ENCODE data around the gene P3H2.

Gene P3H2

GRCh38 chr3:190031887-190032752, 88.6 kb downstream of the P3H2 start:
- TF ChIP-seq CTCF (IDR thresholded peaks at IDR 0.05; ENCODE audit: low read depth, low read length) (no peak), POLR2A (IDR thresholded peaks at IDR 0.05; ENCODE audit: extremely low read depth, insufficient read length) (no peak), MAX (IDR thresholded peaks at IDR 0.05; ENCODE audit: low read depth, low read length) (no peak), MYC (IDR thresholded peaks at IDR 0.05; ENCODE audit: low read depth, low read length) (no peak)
- no peak overlapping the region for H3K4me3 ChIP-seq (ENCODE audit: low read depth, low read length)
- DNase-seq (ENCODE audit: low read depth): no peak

GRCh38 chr3:190027116-190027515, 93.6 kb downstream of the P3H2 start:
- no peak for DNase-seq (ENCODE audit: low read depth)
- no peak overlapping the region for H3K4me3 ChIP-seq (ENCODE audit: low read depth, low read length)
- TF ChIP-seq MYC (IDR thresholded peaks at IDR 0.05; ENCODE audit: low read depth, low read length) (no peak), POLR2A (IDR thresholded peaks at IDR 0.05; ENCODE audit: extremely low read depth, insufficient read length) (no peak), MAX (IDR thresholded peaks at IDR 0.05; ENCODE audit: low read depth, low read length) (no peak), CTCF (IDR thresholded peaks at IDR 0.05; ENCODE audit: low read depth, low read length) (no peak)

GRCh38 chr3:190026154-190026553, 94.5 kb downstream of the P3H2 start:
- no peak for TF ChIP-seq CTCF (IDR thresholded peaks at IDR 0.05; ENCODE audit: low read depth, low read length)
- no peak for TF ChIP-seq MYC (IDR thresholded peaks at IDR 0.05; ENCODE audit: low read depth, low read length)
- no peak for TF ChIP-seq MAX (IDR thresholded peaks at IDR 0.05; ENCODE audit: low read depth, low read length)
- no peak for TF ChIP-seq POLR2A (IDR thresholded peaks at IDR 0.05; ENCODE audit: extremely low read depth, insufficient read length)
- no peak overlapping the region for H3K4me3 ChIP-seq (ENCODE audit: low read depth, low read length)
- DNase-seq (ENCODE audit: low read depth): no peak

GRCh38 chr3:190024912-190025311, 95.8 kb downstream of the P3H2 start:
- no peak for TF ChIP-seq CTCF (IDR thresholded peaks at IDR 0.05; ENCODE audit: low read depth, low read length)
- TF ChIP-seq MAX (IDR thresholded peaks at IDR 0.05; ENCODE audit: low read depth, low read length): no peak
- TF ChIP-seq POLR2A (IDR thresholded peaks at IDR 0.05; ENCODE audit: extremely low read depth, insufficient read length): no peak
- TF ChIP-seq MYC (IDR thresholded peaks at IDR 0.05; ENCODE audit: low read depth, low read length): no peak
- DNase-seq (ENCODE audit: low read depth): no peak
- no peak overlapping the region for H3K4me3 ChIP-seq (ENCODE audit: low read depth, low read length)

- TF ChIP-seq MAX (IDR thresholded peaks at IDR 0.05; ENCODE audit: low read depth, low read length) (no peak), POLR2A (IDR thresholded peaks at IDR 0.05; ENCODE audit: extremely low read depth, insufficient read length) (no peak), MYC (IDR thresholded peaks at IDR 0.05; ENCODE audit: low read depth, low read length) (no peak), CTCF (IDR thresholded peaks at IDR 0.05; ENCODE audit: low read depth, low read length) (no peak)
- no peak for DNase-seq (ENCODE audit: low read depth)
- no peak overlapping the region for H3K4me3 ChIP-seq (ENCODE audit: low read depth, low read length)
These were observed 100.9 kb downstream of the P3H2 start for GRCh38 chr3:190019844-190020243.

Data from NB4 (cell line).